Stimulated activated CD8-positive, alpha-beta memory T cell treated with anti-CD3 and anti-CD28 coated beads, Interleukin-7, amount 100 ng/mL, for 48 hours (primary cell): Measurements from ENCODE around the gene MYO1C.
A peak's percentile ranks its signal among the peaks of the same experiment; 100 is the strongest.
"Not testable (repeated sequence)": the region's sequence is repeated elsewhere in the genome, so short reads cannot be mapped to it uniquely, and the experiment has no call there.

ENCODE experiments used
- DNase-seq, 2 donors: peaks; one replicate each; pipeline ENCODE4 v3.0.0-alpha.2; 2020; ENCODE audit warnings: low read depth in 1 of 2; ENCODE audit errors: extremely low read depth in 1 of 2

MYO1C gene

DNA sequence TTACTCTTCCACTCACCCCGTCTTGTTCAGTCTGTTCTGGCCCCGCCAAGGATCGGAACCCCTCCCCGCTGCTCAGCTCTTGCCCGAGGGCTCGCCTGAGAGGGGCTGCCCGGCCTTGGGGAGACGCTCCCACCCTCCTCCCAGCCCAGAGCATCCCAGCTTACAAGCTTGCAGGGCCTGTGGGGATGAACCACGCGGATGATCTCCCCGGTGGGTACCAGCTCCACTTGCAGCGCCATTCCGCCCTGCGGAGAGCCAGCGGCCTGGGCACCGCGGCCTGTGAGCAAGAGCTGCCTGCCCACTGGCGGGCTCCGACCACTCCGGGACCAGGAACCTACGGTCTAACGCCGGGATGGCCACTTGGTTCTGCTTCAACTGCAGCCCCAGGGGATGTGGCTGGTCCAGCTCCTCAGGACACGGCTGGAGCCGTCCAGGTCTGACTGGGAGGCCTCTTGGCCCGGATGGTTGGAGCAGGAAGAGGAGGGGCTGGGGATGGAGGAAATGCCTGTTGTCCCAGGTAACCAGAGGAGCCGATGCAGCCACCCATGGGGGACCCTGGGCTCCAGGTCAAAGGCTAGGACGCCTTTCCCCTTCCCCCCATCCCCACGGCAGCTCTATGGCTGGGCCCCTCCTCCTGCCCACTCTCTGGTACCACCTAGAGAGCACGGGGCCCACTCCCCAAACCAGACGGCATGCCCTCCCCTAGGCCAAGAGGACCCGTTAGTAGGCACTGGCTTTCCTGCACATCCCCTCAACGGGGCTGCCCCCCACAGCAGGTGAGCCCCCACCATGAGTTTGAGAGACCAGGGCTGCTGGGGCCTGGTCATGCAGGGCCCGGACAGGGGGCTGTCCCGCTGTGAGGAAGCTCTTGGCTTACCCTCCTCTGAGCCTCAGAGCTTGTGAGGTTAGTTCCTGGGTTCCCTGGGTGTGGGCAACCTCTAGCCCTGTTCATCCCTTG, at the start of gene MYO1C:
Gene MYO1C (minus strand): TSS at position 438 of the 958 bp plus-strand sequence. CDS start 199 bp downstream, at position 239.
- no peak for DNase-seq

DNA sequence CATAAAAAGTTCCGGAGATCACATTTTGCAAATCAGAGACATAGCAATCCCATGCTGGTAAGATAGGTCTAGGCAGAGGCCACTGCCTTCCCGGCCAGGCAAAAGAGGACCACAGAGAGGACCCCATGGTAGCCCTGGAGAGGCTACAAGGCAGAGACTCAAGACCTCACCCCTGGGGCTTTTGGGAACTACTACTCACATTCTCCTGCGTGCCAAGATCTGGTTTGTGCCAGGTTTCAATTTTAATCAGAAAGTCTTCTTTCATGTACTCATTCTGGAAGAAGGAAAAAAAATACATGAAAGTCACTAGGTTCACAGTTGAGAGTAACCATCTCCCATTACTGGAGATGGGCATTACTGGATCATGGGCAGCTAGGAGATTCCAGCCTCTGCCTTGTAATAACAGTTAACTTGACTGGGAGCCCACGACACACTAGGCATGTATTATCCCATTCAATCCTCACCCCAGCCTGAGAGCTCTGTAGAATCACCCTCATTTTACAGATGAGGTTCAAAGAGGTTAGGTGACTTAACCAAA, 49.0 kb upstream of the MYO1C start:
- no peak for DNase-seq

- no peak for DNase-seq
Observed at GRCh38 chr17:1539811-1540210, 47.3 kb upstream of the MYO1C start.

DNA sequence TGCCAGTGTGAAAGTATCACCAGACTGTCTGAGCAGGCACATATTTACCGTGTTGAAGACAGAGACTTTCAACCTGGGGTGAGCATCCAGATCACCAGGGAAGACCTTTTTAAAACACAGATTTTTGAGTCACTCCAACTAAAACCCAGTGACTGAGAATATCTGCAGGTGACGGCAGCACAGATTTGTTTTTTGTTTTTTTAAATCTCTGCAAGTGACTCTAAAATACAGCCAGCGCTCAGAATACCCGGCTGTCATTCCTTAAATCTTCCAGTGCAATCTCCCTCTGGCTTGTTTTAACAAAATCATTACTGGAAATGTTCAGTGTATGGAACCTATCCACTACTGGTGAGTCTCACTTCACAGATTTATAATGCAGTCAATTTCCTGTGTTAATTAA, 43.3 kb upstream of the MYO1C start:
- DNase-seq: no peak

- no peak for DNase-seq
Observed at GRCh38 chr17:1533661-1534325, 41.3 kb upstream of the MYO1C start.

GRCh38 chr17:1532836-1533602, 40.5 kb upstream of the MYO1C start:
- peak in 1 of 2 donors; percentile 7 for DNase-seq

- no peak for DNase-seq
Observed at GRCh38 chr17:1529863-1530262, 37.4 kb upstream of the MYO1C start.

- DNase-seq: not testable (repeated sequence)
Observed at GRCh38 chr17:1526876-1527275, 34.4 kb upstream of the MYO1C start.

DNA sequence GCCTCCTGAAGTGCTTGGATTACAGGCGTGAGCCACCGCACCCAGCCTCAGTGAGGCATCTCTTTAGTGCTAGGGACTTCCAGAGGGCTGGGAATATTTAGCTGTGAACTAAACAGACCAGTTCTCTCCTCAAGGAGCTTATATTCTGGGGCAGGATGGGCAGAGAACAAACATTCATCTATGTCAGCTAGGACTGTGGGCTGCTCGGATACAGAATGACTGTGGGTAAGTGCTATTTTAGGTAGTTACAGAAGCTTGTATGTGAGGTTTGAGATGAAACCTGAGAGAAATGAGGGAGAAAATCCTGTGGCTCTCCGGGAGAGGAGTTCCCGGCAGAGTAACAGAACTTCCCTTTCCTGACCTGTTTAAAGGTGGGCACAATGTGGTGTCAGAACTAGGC, 30.1 kb upstream of the MYO1C start:
- no peak for DNase-seq

DNA sequence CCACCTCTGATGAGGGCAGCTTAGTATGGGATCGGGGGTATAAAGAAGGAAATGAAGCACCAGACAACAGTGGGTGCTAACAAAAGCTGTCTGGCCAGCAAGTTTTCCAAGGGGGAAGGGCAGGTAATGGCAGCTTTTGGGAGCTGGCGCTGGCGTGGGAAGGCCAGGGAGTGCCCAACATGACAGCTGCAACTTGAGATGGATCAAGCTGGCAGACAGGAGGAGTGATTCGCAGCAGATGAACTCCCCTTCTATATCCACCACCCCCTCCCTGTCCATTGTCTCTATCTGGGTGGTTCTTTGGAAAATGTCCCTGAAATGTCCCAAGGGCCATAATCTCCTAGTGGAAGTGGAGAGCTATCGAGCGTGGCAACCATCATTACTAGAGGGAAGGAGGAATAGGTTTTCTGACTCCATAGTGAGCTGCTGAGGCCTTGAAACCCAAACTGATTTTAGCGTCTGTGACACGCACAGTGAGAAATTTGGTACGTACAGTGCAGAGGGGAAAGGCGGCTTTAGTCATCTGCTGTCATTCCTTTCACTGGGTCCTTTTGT, 28.7 kb upstream of the MYO1C start:
- no peak for DNase-seq

- DNase-seq: no peak
Observed at GRCh38 chr17:1519678-1520077, 27.2 kb upstream of the MYO1C start.

- no peak for DNase-seq
Observed at GRCh38 chr17:1518410-1518809, 25.9 kb upstream of the MYO1C start.

GRCh38 chr17:1516388-1517161, 24.1 kb upstream of the MYO1C start, which contains the start of gene INPP5K:
Gene INPP5K, minus strand, starts transcription at chr17:1516612. Its CDS starts 113 bp downstream, at chr17:1516499.
- peak; percentile 96 to 97 for DNase-seq

- DNase-seq: peak in 1 of 2 donors; percentile 37
Observed at GRCh38 chr17:1515640-1516387, 23.3 kb upstream of the MYO1C start.

GRCh38 chr17:1512351-1512750, 19.9 kb upstream of the MYO1C start:
- DNase-seq: no peak

DNA sequence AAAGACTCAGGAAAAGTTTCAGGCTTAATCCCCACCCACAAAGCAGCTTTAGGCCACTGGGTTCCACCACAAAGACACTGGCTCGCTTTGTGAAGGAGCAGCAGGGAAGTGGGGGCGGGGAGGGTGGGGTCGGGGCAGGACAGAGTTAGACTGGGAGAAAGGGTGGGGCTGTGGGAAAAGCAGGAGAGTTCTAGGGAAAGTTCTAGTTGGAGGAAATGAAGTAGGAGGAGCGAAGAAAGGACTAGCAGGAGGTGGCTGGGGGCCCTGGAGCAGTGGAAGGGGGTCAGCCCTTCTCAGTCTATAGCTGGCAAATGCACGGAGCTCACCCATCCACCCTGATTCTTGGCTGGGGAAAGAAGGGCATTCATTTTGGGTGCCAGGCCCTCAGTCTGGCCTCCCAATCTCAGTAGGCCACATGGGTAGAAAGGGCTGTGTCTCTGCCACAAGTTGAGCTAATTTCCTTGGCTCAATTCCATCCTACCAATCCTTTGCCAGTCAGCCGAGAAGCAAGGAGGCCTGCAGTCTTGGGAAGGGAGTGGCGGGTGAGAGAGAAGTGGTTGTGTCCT, 19.4 kb upstream of the MYO1C start:
- DNase-seq: no peak

GRCh38 chr17:1511290-1511689, 18.8 kb upstream of the MYO1C start:
- no peak for DNase-seq

DNA sequence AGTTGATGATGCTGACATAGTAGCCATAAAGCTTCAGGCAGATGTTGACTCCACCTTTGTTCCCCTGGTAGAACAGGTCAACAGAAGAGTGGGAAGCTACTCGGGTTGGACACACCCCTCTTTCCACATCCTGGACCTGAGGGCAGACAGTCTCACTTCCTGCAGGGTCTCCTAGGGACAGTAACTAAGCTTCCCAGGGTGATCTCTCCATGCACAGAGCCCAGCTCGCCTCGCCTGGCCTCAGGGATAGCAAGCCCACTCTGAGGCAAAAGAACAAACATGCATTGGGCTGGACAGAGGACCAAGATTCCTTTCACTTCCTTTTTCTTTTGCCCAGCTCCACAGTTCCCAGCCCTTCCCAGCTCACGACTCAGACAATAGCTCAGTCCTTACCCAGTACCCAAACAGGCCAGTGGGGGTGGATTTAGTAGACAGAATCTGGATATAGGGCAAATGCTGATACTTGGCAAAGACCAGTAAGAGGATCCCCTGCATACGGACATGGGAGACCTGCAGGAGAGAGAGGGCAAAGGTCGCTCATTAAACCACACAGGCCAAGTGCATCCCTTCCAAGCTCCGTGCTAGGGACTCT, 16.9 kb upstream of the MYO1C start:
- DNase-seq: no peak
